ENCODE measurements around the gene CREBBP. TPM values are rescaled to one million over a fixed set of nuclear protein-coding genes. Genes with fewer than 3 reads are reported as not detected.

The CREBBP gene
- total RNA-seq, 1 donor = 28.2 TPM

GRCh38 chr16:3780570-3780969 lies 99.9 kb downstream of the CREBBP start:
- no peaks in the 10 kb centered on the region for H3K4me1 ChIP-seq (ENCODE audit: insufficient read depth, low read length)
- peaks cover 41% of the 10 kb centered on the region for H3K79me2 ChIP-seq (ENCODE audit: insufficient read depth, low read length)
- H3K27me3 ChIP-seq (ENCODE audit: insufficient read depth, low read length) = no peaks in the 10 kb centered on the region
- no peak overlapping the region for H3K4me2 ChIP-seq (ENCODE audit: insufficient read depth, low read length)
- H3K27ac ChIP-seq (ENCODE audit: low read depth, low read length) = no peak overlapping the region
- H3K4me3 ChIP-seq (ENCODE audit: insufficient read depth, low read length) = no peak overlapping the region
- TF ChIP-seq CTCF (IDR thresholded peaks at IDR 0.05; ENCODE audit: extremely low read depth, low read depth, low read length) = peak; percentile 13
- H3K9me3 ChIP-seq (ENCODE audit: low read depth, low read length) = no peaks in the 10 kb centered on the region
- no peak for DNase-seq (ENCODE audit: insufficient read length, low spot score, missing footprints)
- peaks cover 71% of the 10 kb centered on the region for H3K36me3 ChIP-seq (ENCODE audit: insufficient read depth, low read length)
- H2AFZ ChIP-seq (ENCODE audit: low read length) = no peak overlapping the region
- H4K20me1 ChIP-seq (ENCODE audit: insufficient read depth, low read length) = peaks cover 56% of the 10 kb centered on the region

- Histone ChIP-seq H3K36me3 (ENCODE audit: insufficient read depth, low read length) (peaks cover 79% of the 10 kb centered on the region), H3K27ac (ENCODE audit: low read depth, low read length) (no peak overlapping the region), H3K79me2 (ENCODE audit: insufficient read depth, low read length) (peaks cover 15% of the 10 kb centered on the region), H3K4me1 (ENCODE audit: insufficient read depth, low read length) (peaks cover 26% of the 10 kb centered on the region), H3K4me3 (ENCODE audit: insufficient read depth, low read length) (no peak overlapping the region), H4K20me1 (ENCODE audit: insufficient read depth, low read length) (peaks cover 51% of the 10 kb centered on the region), H3K27me3 (ENCODE audit: insufficient read depth, low read length) (no peaks in the 10 kb centered on the region), H3K4me2 (ENCODE audit: insufficient read depth, low read length) (no peak overlapping the region), H2AFZ (ENCODE audit: low read length) (no peak overlapping the region), H3K9me3 (ENCODE audit: low read depth, low read length) (no peaks in the 10 kb centered on the region)
- no peak for DNase-seq (ENCODE audit: insufficient read length, low spot score, missing footprints)
- TF ChIP-seq CTCF (IDR thresholded peaks at IDR 0.05; ENCODE audit: extremely low read depth, low read depth, low read length) = no peak
Observed at GRCh38 chr16:3776316-3776715, 104.2 kb downstream of the CREBBP start.

- H3K27me3 ChIP-seq (ENCODE audit: insufficient read depth, low read length) = no peaks in the 10 kb centered on the region
- H3K36me3 ChIP-seq (ENCODE audit: insufficient read depth, low read length) = peaks cover 81% of the 10 kb centered on the region
- no peak for TF ChIP-seq CTCF (IDR thresholded peaks at IDR 0.05; ENCODE audit: extremely low read depth, low read depth, low read length)
- peaks cover 26% of the 10 kb centered on the region for H3K4me1 ChIP-seq (ENCODE audit: insufficient read depth, low read length)
- no peak for DNase-seq (ENCODE audit: insufficient read length, low spot score, missing footprints)
- H3K27ac ChIP-seq (ENCODE audit: low read depth, low read length) = no peak overlapping the region
- H3K79me2 ChIP-seq (ENCODE audit: insufficient read depth, low read length) = peaks cover 15% of the 10 kb centered on the region
- H3K9me3 ChIP-seq (ENCODE audit: low read depth, low read length) = no peaks in the 10 kb centered on the region
- H3K4me2 ChIP-seq (ENCODE audit: insufficient read depth, low read length) = peak overlapping the region; percentile 0
- H2AFZ ChIP-seq (ENCODE audit: low read length) = no peak overlapping the region
- H4K20me1 ChIP-seq (ENCODE audit: insufficient read depth, low read length) = peaks cover 51% of the 10 kb centered on the region
- H3K4me3 ChIP-seq (ENCODE audit: insufficient read depth, low read length) = no peak overlapping the region
Observed at GRCh38 chr16:3774819-3775218, 105.7 kb downstream of the CREBBP start.

- Histone ChIP-seq H3K4me2 (ENCODE audit: insufficient read depth, low read length) (peak overlapping the region; percentile 0), H3K79me2 (ENCODE audit: insufficient read depth, low read length) (peaks cover 15% of the 10 kb centered on the region), H3K9me3 (ENCODE audit: low read depth, low read length) (no peaks in the 10 kb centered on the region), H2AFZ (ENCODE audit: low read length) (no peak overlapping the region), H4K20me1 (ENCODE audit: insufficient read depth, low read length) (peaks cover 51% of the 10 kb centered on the region), H3K4me3 (ENCODE audit: insufficient read depth, low read length) (no peak overlapping the region), H3K27me3 (ENCODE audit: insufficient read depth, low read length) (no peaks in the 10 kb centered on the region), H3K27ac (ENCODE audit: low read depth, low read length) (no peak overlapping the region), H3K4me1 (ENCODE audit: insufficient read depth, low read length) (peaks cover 26% of the 10 kb centered on the region), H3K36me3 (ENCODE audit: insufficient read depth, low read length) (peaks cover 80% of the 10 kb centered on the region)
- DNase-seq (ENCODE audit: insufficient read length, low spot score, missing footprints) = no peak
- no peak for TF ChIP-seq CTCF (IDR thresholded peaks at IDR 0.05; ENCODE audit: extremely low read depth, low read depth, low read length)
Observed at GRCh38 chr16:3774156-3774767, 106.3 kb downstream of the CREBBP start.

All from osteoblast (primary cell).